ENCODE measurements around the gene PEPD.

Gene PEPD

GRCh38 chr19:33422369-33423180, 99.0 kb downstream of the PEPD start:
- DNase-seq (ENCODE audit: low read depth in 2 of 2) = no peak

DNA sequence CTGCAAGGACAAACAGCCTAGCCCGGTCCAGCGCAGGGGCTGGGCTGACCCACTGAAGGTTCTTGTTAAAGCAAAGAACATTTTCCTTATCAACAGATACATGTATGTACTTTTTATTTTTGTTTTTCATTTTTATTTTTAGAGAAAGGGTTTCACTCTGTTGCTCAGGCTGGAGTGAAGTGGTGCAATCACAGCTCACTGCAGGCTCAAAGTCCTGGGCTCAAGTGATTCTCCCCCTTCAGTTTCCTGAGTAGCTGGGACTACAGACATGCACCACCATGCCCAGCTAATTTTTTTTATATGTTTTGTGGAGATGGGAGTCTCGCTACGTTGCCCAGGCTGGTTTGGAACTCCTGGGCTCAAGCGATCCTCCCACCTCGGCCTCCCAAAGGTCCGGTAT, 100.2 kb downstream of the PEPD start:
- no peak for DNase-seq (ENCODE audit: low read depth in 2 of 2)

- DNase-seq (ENCODE audit: low read depth in 2 of 2) = no peak
These were observed 100.8 kb downstream of the PEPD start for GRCh38 chr19:33420821-33421220.

DNA sequence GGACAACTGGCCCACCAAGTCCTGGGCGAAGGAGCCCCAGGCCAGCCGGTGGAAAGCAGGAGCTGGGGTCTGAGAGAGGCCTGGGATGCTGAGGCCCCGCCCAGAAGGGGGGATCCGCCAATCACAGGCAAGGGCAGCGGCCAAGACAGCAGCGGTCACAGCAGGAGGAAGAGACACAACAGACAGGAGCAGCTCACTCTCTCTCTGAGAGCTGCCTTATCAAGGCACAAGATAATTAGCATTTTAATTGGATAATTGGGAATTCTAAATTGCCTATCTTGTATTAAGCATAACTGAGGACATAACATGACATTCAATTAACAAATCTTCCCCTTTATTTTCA, 101.8 kb downstream of the PEPD start:
- no peak for DNase-seq (ENCODE audit: low read depth in 2 of 2)

- no peak for DNase-seq (ENCODE audit: low read depth in 2 of 2)
These were observed 102.5 kb downstream of the PEPD start for GRCh38 chr19:33418871-33419787.

- DNase-seq (ENCODE audit: low read depth in 2 of 2) = no peak
These were observed 103.1 kb downstream of the PEPD start for GRCh38 chr19:33418461-33418860.

DNA sequence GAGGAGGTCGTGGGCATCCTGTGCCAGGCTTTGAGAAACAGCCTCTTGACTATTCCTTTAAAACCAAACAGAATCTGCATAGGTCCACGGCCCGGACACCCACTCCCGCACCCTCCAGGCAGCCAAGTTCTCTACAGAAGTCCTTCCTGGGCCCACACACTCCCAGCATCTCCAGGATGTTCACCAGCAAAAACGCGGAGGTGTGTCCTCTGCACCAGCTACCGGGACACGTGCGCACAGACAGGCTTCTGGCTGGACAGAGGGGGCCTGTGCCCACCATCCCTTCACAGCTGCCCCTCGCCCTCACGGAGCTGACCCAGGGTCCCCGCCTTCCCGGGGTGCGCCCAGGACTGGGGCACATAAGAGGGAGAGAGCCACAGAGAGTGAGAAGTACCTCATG, 103.8 kb downstream of the PEPD start:
- DNase-seq (ENCODE audit: low read depth in 2 of 2) = no peak

DNA sequence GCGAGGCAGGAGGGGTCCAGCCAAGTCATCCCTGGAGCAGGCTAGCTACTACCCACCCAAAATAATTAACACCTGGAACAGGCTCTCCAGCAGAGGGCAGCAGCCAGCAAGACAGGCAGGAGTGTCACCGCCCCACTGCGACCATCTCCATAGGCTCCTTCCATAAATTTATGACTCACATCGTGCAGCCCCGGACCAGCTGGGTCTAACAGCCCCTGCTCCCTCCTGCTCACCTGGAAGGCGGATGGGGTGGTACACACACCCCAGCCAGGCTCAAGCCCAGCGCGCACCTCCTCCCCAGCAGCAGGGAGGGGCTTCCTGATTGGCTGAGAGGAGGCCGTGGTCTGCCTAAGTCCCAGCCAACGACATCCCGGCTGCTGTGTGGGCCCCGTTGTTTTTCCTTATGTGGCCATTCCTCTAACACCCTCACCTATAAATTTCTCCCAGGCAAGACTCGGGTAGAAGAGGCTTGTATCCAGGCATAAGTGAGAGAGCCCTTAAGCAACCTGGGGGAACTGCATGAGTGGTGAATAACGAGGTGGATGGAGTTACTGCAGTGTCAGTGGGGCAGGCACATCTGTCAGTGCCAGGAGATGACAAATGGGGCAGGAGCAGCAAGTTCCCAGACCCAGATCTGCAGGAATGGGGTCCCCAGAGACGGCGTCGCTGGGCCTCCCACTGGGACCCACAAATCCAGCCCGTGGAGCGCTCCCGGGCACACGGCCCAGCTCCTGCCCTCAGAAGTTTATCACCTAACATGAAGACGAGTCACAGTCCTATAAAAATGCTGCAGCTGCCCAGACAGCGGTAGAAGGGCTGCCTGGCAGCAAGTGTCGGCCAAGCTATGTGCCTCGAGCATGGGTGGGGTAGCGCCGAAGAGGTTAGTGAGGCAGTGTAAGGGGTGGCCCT, 105.0 kb downstream of the PEPD start:
- peak; percentile 17 to 40 for DNase-seq (ENCODE audit: low read depth in 2 of 2)

DNA sequence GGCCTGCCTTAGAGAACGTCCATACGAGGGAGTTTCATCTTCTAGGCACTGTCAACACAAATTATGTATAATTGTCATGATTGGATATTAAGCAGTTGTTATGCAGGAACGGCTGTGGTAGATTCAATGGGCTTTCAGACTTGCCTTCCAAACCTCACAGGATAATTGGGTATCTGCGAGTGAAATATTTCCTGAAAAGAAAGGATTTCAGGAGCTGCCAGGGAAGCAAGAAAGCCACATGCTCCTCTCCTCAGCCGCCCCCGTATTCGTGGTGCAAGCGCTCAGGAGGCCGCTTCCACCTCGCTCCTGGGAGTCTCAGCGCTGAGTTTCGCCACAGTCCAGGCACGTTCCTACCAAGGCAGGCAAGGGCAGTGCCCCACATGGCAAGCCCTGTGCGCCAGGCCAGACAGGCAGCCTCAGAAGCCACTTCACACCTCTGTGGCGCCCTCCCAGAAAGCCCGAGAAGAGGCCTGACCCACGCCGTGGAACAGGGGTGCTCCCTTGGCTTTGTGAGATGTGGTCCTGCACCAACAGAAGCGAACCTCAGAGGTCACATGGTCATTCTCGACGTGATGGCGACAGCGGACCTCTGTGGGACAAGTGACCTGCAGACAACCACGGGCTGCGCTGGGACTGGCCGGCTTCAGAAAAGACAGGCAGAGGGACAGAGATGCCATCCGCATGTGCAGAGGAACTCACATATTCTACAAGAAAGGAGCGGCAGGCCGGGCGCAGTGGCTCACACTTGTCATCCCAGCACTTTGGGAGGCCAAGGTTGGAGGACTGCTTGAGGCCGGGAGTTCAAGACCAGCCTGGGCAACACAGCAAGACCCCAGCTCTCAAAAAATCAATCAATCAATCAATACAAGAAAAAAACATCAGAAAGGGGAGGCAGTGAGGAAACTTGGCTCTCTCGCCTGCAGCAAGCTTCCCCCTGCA, 106.7 kb downstream of the PEPD start:
- DNase-seq (ENCODE audit: low read depth in 2 of 2) = no peak

GRCh38 chr19:33413868-33414666, 107.5 kb downstream of the PEPD start:
- DNase-seq (ENCODE audit: low read depth in 2 of 2) = no peak

GRCh38 chr19:33413426-33413725, 108.2 kb downstream of the PEPD start:
- no peak for DNase-seq (ENCODE audit: low read depth in 2 of 2)

DNA sequence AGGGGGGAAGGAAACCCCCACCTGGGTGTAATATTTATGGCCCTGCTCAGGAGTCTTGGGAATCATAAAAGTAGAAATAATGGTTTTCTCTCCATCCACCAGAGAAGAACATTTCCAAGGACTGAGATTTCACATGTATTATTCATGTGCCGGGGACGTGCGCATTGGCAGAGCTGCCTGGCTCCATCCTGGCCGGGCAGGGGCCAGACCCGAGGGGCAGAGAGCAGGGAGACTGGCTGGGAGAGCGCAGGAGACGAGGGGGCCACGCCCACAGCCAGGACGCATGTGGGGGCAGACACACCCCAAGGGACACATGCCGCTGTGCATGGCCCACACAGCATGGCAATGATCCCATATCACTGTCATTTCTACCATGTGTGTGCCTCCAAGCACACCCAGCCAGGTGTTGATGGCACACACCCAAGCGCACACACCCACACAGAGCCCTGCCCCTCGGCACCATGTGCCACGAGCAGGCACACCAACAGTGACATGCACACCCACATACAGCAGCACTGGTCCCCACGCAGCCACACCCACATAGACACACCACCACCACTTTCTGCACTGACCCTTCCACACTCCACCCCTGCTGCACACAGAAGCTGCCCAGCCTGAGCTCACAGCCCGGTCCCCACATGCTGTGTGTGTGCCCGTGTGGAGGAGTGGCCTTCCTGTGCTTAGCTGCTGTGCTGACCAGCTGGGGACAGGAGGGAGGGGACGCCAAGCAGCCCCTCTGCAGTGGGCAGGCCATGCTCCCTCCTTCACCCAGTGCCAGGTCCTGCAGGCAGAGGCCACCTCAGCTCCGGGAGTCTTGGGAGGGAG, 108.8 kb downstream of the PEPD start:
- DNase-seq (ENCODE audit: low read depth in 2 of 2) = no peak

- DNase-seq (ENCODE audit: low read depth in 2 of 2) = no peak
These were observed 109.9 kb downstream of the PEPD start for GRCh38 chr19:33411621-33412180.

- no peak for DNase-seq (ENCODE audit: low read depth in 2 of 2)
These were observed 110.6 kb downstream of the PEPD start for GRCh38 chr19:33410915-33411401.

- DNase-seq (ENCODE audit: low read depth in 2 of 2) = no peak
These were observed 111.5 kb downstream of the PEPD start for GRCh38 chr19:33409906-33410685.

DNA sequence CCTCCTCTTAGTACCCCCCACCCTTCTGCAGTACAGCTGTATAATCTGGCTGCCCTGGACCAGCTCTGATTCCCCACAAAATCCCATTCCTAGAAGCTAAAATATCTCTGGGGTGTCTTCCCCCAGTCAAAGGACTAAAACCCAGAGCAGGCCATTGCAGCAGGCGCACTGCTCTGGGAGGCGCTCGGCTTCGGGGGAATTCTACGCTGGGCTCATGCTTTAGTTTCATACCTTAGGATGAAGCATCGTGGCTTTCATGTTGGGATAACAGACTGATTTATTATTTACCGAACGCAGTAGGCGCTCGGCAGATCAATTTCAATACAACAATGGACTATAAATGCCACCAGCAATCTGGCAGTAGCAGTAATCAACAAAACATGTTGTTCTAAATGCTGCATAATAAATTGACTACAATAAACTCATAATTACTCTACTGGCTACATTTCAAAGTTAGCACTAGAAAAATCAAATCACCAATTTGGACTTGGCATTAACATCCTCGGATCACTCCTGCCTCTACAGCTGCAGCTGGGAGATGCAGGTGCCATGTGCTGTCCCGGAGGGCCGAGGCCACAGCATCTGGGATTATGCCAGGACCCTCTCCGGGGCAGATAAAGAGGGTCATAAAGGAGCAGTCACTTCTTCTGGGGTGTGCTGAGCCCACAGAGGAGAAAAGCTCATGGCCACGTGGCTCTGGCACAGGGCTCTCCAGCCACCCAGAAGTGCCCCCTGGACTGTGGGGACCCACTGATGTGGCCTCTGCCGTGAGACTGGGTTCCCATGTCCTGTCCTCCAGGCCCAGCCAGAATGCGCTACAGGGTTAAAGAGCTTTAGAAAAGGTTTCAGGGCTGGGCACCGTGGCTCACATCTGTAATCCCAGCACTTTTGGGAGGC, 112.8 kb downstream of the PEPD start:
- DNase-seq (ENCODE audit: low read depth in 2 of 2) = no peak

- no peak for DNase-seq (ENCODE audit: low read depth in 2 of 2)
These were observed 113.5 kb downstream of the PEPD start for GRCh38 chr19:33408116-33408515.

Data from stimulated activated CD8-positive, alpha-beta memory T cell treated with anti-CD3 and anti-CD28 coated beads, Interleukin-15, amount 100 ng/mL, for 4 hours (primary cell).